Activated naive CD8-positive, alpha-beta T cell treated with anti-CD3 and anti-CD28 coated beads for 36 hours (primary cell): ENCODE results near the gene TSPYL1. TPM values are rescaled to one million over a fixed set of nuclear protein-coding genes. Genes with fewer than 3 reads are reported as not detected.

ENCODE experiments used
- DNase-seq: peaks from one replicate; pipeline ENCODE4 v3.0.0; 2021
- H3K27ac Mint-ChIP-seq: one replicate; pipeline ENCODE4 v1.8.0; 2022; ENCODE audit warnings: mild to moderate bottlenecking, moderate library complexity, mixed read lengths
- H3K27me3 Mint-ChIP-seq: one replicate; pipeline ENCODE4 v1.8.0; 2022; ENCODE audit warnings: mild to moderate bottlenecking, mixed read lengths
- H3K36me3 Mint-ChIP-seq: one replicate; pipeline ENCODE4 v1.8.0; 2021; ENCODE audit warnings: mild to moderate bottlenecking, mixed read lengths
- H3K4me1 Mint-ChIP-seq: one replicate; pipeline ENCODE4 v1.8.0; 2021; ENCODE audit warnings: mixed read lengths
- H3K4me3 Mint-ChIP-seq: one replicate; pipeline ENCODE4 v1.8.0; 2022; ENCODE audit warnings: mild to moderate bottlenecking, moderate library complexity, mixed read lengths
- H3K9me3 Mint-ChIP-seq: one replicate; pipeline ENCODE4 v1.8.0; 2022; ENCODE audit warnings: mixed read lengths
- total RNA-seq, 2 experiments: library from RNA; stranded (reverse); gene quantifications; one replicate each; pipeline ENCODE4 v1.2.3, GENCODE V29; 2021

Gene TSPYL1
- total RNA-seq, 2 experiments from 2014 or later = 45.4 to 46.0 TPM

DNA sequence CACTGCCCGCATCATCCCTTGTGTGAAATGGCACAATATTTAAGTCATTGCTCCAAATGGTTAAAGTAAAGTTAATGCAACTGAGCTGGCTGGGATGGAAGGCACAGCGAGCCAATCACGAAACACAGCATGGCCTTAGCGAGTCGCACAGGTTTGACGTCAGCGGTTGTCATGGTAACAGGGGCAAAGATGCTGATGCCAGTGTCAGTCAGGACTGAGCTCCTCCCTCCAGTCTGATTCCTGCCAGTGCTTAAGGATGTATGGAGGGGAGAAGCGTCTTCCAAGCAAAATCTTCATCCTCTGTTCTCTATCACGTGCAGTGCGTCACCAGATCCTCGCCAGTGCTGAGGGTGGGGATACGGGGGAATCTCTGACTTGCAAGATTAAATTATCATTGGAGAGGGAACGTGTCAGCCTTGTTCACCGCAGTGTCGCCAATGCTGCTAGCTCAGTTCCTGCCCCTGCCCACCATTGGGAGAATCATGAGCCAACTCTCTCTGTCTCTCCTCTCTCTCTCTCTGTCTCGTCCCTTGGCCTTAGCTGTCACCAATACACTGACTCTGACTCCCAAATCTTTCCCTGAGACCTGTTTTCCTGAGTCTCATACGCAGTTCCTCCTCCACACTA lies 50.3 kb downstream of the TSPYL1 start:
- Mint-ChIP-seq H3K4me3 (no peak overlapping the region), H3K27ac (no peak overlapping the region), H3K27me3 (no peaks in the 10 kb centered on the region), H3K4me1 (no peaks in the 10 kb centered on the region), H3K36me3 (peaks cover 4% of the 10 kb centered on the region), H3K9me3 (no peaks in the 10 kb centered on the region)
- DNase-seq = no peak

Other genes with a start within 250 kb of the TSPYL1 start
- under 1 TPM; 0.06 to 0.08 TPM for gene FRK, start 219.0 kb downstream of the TSPYL1 start, total RNA-seq
- 10 to 100 TPM; 42.6 to 47.1 TPM for gene NT5DC1, start 179.1 kb downstream of the TSPYL1 start, total RNA-seq
- not detected for gene COL10A1, start 153.8 kb downstream of the TSPYL1 start, total RNA-seq
- gene TSPYL4, start 25.9 kb downstream of the TSPYL1 start, total RNA-seq = 10 to 100 TPM; 15.1 to 15.2 TPM
- gene DSE, start 91.0 kb upstream of the TSPYL1 start, total RNA-seq = 1 to 10 TPM; 3.2 to 4.9 TPM
- 1 to 10 TPM; 5.6 to 7.4 TPM for gene CALHM6, start 181.4 kb upstream of the TSPYL1 start, total RNA-seq
- gene CALHM5, start 231.7 kb upstream of the TSPYL1 start, total RNA-seq = not detected